Measurements from ENCODE around the gene MAPT.

MAPT gene

DNA sequence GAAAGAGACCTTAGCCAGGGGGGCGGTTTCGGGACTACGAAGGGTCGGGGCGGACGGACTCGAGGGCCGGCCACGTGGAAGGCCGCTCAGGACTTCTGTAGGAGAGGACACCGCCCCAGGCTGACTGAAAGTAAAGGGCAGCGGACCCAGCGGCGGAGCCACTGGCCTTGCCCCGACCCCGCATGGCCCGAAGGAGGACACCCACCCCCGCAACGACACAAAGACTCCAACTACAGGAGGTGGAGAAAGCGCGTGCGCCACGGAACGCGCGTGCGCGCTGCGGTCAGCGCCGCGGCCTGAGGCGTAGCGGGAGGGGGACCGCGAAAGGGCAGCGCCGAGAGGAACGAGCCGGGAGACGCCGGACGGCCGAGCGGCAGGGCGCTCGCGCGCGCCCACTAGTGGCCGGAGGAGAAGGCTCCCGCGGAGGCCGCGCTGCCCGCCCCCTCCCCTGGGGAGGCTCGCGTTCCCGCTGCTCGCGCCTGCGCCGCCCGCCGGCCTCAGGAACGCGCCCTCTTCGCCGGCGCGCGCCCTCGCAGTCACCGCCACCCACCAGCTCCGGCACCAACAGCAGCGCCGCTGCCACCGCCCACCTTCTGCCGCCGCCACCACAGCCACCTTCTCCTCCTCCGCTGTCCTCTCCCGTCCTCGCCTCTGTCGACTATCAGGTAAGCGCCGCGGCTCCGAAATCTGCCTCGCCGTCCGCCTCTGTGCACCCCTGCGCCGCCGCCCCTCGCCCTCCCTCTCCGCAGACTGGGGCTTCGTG lies at the start of gene MAPT:
TSS of gene MAPT (plus strand) at position 533 of the 763 bp plus-strand sequence. CDS start 67,784 bp downstream, outside the sequence.
- peak; percentile 89 for DNase-seq (ENCODE audit: low spot score)

DNA sequence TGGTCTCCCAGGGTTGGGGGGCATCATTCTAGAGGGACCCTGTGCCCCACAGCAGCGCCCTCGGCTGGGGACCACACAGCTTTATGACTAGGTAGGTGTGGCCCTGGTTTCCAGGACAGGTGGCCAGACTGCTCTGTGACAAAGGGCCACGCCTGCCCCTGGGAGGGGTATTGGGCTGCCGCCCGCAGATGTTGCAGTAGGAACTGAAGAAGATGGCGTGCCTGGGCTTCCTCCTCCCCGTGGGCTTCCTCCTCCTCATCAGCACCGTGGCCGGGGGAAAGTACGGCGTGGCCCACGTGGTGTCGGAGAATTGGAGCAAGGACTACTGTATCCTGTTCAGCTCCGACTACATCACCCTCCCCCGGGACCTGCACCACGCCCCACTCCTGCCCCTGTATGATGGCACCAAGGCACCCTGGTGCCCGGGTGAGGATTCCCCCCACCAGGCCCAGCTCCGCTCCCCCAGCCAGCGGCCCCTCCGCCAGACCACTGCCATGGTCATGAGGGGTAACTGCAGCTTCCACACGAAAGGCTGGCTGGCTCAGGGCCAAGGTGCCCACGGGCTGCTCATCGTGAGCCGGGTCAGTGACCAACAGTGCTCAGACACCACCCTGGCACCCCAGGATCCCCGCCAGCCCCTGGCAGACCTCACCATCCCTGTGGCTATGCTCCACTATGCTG lies 49.5 kb upstream of the MAPT start, which contains the start of gene SPPL2C:
TSS of gene SPPL2C (plus strand) at position 187 of the 681 bp plus-strand sequence. CDS start at position 213, 26 bp downstream.
- no peak for DNase-seq (ENCODE audit: low spot score)

DNA sequence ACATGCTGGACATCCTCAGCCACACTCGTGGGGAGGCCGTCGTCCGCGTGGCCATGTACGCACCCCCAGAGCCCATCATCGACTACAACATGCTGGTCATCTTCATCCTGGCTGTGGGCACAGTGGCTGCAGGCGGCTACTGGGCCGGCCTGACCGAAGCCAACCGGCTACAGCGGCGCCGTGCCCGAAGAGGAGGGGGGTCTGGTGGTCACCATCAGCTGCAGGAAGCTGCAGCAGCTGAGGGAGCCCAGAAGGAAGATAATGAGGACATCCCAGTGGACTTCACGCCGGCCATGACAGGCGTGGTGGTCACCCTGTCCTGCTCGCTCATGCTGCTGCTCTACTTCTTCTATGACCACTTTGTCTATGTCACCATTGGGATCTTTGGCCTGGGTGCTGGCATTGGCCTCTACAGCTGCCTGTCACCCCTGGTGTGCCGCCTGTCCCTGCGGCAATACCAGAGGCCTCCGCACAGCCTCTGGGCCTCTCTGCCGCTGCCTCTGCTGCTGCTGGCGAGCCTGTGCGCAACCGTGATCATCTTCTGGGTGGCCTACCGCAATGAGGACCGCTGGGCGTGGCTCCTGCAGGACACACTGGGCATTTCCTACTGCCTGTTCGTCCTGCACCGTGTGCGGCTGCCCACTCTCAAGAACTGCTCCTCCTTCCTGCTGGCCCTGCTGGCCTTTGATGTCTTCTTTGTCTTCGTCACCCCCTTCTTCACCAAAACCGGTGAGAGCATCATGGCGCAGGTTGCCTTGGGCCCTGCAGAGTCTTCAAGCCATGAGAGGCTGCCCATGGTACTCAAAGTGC lies 48.8 kb upstream of the MAPT start:
- DNase-seq (ENCODE audit: low spot score) = no peak

DNA sequence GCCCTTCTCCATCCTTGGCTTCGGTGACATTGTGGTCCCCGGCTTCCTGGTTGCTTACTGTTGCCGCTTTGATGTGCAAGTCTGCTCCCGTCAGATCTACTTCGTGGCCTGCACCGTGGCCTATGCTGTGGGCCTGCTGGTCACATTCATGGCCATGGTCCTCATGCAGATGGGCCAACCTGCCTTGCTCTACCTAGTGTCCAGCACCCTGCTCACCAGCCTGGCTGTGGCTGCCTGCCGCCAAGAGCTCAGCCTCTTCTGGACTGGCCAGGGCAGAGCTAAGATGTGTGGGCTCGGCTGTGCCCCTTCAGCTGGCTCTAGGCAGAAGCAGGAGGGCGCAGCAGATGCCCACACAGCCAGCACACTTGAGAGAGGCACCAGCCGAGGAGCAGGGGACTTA lies 48.1 kb upstream of the MAPT start:
- DNase-seq (ENCODE audit: low spot score) = no peak

DNA sequence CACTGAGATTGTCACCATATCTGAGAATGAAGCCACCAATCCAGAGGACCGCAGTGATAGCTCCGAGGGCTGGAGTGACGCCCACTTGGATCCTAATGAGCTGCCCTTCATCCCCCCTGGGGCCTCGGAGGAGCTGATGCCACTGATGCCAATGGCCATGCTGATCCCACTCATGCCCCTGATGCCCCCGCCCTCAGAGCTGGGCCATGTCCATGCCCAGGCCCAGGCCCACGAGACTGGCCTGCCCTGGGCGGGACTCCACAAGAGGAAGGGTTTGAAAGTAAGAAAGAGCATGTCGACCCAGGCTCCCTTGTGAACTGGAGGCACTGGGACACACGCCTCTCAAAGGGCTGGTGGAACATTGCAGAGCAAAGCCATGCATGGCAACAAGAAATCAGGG lies 47.7 kb upstream of the MAPT start:
- DNase-seq (ENCODE audit: low spot score) = no peak

DNA sequence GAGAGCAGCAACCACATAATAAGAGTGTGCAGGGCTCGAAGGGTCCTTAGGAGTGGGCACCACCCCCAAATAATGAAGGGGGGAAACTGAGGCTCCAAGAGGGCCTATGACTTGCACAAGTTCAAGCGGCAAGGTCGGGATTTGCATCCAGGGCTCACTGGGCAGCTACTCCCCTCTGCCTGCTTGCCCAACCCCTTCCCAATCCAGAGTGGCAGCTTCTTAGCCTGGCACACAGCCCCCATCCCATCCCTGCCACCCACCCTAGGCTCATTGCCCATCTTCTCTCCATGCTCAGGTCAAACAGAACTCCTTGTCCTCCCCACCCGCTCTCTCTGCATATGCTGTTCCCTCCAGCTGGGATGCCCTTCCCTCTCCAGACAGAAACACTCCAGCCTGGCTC lies 47.3 kb upstream of the MAPT start:
- DNase-seq (ENCODE audit: low spot score) = no peak

DNA sequence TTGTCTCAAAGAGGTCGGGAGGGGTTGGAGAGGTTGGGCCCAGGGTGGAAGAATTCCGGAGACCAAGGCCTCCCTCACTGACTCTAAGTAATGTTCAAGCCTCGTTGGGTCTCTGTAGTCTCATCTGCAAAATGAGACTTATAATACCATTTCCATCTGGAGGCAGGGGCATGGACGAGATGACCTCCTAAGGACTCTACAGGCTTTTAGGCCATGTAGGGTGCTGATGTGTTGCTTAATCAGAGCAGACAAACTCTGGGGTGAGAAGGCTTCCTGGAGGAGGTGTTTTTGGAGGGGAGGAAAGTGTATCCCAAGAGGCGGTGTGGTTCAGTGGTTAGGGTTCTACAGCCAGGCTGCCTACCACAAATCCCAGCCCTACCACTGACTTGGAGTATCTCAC lies 46.6 kb upstream of the MAPT start:
- DNase-seq (ENCODE audit: low spot score) = no peak

DNA sequence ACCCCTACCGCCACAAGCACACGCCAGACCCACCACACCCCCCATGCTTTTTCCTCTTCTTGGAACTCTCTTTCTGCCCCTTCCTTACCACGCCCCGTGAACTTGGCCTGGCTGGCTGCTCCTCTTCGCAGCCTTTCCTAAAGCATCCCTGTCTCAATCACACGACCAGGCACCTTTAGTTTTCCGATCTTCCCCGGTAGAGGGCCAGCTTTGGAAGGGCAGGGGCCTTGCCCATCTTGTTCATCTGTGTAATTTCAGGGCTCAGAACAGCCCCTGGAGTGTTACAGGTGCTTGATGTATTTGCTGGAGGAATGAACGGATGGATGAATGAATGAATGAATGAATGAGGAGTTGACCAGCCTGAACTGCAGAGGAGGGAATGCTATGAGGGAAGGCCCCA lies 45.9 kb upstream of the MAPT start:
- no peak for DNase-seq (ENCODE audit: low spot score)

DNA sequence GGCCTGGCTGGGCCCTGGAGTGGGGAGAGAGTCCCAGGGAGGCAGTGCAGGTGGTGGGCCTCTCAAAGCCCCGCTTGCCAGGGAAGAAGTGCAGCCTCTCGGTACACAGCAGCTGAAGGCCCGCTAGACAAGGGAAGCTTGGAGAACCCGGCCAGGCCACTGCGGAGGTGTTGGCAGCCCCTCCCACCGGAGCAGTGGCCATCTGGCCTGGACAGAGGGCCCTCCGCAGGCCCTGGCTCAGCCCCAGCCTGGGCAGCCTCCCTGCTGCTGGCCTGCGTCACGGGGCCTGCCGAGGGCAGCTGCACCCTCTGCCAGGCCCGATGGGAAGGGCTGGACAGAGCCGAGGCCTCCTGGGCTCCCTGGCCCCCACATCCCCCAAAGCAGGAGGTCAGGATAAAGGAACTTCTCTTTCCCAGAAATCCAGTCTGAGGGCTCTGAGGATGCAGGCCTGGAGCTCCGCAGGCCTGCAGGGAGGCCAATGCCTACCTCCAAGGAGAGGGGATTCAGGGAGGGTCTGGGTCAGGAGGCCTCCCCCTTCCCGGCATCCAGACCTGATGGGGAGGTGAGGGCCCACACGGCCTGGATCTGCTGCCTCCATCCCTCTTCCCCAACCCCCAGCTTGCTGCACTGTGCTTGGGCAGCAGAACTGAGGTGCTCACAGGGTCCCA lies 45.4 kb upstream of the MAPT start:
- DNase-seq (ENCODE audit: low spot score) = no peak

- no peak for DNase-seq (ENCODE audit: low spot score)
These were observed 44.8 kb upstream of the MAPT start for GRCh38 chr17:45849536-45849990.

DNA sequence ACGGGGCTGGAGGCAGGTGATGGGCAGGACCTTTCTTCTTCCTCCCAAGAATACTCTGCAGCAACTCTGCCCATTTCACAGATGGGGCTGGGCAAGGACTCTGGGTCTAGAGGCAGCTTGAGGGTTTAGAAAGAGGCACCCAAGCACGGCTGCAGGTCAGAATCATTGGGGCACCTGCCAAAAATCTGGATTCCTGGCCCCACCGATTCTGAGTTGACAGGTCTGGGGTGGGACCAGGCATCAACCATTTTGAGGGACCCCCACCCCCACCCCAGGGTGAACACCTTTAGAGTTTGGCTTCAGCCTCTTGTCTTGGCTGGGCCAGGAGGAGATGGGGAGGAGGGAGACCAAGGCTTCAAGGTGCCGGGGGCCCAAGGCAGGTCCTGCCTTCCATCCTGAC lies 44.3 kb upstream of the MAPT start:
- no peak for DNase-seq (ENCODE audit: low spot score)

DNA sequence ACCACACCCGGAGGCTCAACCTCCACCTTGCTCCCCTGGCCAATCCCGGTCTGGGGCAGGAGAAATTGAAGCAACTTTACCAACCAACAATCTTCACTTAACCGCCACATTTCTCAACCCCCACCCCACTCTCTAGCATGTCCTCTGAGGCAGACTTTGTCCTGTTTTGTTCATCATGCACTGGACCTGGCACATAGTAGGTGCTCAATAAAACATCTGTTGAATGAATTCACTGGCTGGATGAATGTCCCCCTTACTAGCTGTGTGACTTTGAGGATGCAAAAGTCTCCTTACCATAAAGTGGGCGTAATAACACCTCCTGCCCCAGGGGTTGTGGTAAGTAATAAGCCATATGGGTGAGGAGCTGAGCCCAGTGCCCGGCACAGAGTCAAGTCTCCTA lies 43.9 kb upstream of the MAPT start:
- no peak for DNase-seq (ENCODE audit: low spot score)

DNA sequence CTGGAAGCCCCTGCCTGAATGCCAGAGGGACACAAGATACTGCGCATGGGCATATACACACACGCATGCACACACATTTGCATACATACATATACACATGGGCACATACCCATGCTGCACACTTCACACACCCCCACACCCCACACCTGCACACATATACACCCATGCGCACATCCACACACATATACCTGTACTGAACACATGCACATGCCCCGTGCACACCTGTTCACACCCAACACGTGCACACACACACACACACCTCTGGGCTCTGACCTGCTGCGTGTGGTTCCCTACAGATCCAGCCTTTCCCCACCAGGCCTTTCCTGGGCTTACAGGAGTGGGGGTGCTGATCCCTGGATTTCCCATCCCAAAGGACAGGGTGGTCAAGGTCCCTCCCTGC lies 43.3 kb upstream of the MAPT start:
- no peak for DNase-seq (ENCODE audit: low spot score)

DNA sequence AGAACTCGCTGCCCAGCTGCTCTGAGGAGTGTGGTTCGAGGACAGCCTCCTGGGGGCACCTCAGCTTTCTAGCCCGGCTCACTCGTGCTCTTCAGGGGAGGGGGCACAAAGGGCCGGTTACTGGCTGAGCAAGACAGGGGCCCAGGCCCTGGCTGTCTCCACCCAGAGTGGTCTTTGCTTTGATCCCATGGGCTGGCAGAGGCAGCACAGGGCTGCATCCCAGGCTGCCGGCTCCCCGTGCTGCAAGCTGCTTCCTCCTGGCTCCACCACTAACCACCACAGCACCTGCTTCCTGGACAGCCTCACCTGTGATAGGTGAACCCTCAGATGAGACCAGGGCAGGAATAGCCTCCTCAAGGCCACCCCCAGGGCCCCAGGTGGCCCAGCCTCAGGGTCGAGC lies 42.9 kb upstream of the MAPT start:
- DNase-seq (ENCODE audit: low spot score) = no peak

GRCh38 chr17:45851873-45852272 lies 42.5 kb upstream of the MAPT start:
- DNase-seq (ENCODE audit: low spot score) = no peak

DNA sequence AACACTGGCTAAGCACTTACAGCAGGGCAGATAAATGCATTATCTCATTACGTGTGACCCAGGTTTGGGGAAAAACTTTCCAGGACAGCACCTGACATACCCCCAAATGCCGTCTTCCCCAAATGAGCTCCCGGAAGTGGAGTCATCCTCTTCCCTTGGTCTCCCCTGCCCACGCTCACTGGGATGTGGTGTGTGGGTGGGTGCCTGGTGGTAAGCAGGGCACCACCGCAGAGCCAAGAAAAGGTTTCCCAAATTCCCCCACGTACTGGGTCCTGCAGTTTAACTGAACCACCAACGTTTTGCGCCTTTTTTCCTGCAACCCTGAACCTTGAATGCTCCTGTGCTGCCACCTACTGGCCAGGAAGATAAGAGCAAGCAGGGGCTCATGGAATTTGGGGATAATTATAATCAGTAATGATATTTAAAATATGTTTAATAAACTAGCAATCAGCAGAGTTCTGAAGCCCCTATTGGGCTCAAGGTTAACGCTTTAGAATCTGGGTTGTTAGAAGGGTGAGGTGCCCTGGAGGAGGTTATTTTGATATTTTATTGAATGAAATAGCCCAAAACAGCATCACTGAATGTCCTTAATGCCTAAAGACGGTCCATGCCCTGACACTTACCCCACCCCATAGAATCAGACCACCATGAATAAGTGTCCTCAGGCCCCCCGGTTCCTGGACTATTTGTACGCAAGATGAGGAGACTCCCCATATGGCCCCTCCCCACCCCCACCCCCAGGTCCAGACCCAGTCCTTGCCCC lies 41.6 kb upstream of the MAPT start:
- DNase-seq (ENCODE audit: low spot score) = peak; percentile 64

DNA sequence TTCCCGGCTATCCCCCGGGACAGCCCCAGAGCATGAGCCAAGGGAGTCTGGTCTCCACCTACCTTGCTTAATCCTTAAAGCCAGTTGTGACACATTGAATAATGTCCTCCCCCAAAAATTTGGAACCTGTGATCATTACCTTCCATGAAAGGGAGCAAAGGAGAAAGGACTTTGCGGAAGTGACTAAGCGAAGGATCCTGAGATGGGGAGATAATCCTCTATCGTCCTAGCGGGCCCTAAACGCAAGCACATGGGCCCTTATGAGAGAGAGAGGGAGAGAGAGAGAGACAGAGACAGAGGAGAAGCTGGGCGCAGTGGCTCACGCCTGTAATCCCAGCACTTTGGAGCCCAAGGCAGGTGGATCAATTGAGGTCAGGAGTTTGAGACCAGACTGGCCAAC lies 40.1 kb upstream of the MAPT start:
- DNase-seq (ENCODE audit: low spot score) = no peak

- DNase-seq (ENCODE audit: low spot score) = no peak
These were observed 38.5 kb upstream of the MAPT start for GRCh38 chr17:45855691-45856336.

DNA sequence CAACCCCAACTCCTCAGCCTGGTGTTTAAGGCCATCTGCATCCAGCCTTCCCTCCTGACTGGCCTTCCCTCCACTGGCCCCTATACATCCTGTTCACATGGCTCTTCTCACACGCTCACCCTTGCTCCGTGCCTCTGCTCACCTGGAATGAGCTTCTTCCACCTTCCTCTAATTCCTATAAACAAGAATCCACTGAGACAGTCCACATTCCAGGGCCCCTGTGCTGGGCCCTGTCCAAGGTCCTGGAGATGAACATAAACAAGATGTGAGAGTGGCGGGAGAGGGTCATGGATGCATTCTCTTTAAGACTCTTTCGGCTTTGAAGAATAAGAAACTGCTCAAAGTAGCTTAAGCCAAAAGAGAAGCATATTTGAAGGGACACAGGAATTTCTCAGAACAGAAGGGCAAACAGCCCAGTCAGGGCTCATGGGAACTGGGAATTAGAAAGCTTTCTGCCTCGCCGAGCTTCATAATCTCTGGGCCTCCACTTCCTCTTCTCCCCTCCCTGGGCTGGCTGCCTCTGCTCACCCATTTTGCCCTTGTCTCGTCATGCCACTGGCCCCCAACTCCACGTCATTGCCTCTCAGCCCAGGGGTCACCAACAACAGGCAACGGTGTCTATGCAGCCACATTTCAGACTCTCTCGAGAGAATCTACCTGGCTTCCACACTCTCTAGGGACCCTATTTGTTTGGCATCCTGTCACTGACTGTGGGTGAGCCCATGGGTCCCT lies 36.2 kb upstream of the MAPT start:
- peak; percentile 17 for DNase-seq (ENCODE audit: low spot score)

DNA sequence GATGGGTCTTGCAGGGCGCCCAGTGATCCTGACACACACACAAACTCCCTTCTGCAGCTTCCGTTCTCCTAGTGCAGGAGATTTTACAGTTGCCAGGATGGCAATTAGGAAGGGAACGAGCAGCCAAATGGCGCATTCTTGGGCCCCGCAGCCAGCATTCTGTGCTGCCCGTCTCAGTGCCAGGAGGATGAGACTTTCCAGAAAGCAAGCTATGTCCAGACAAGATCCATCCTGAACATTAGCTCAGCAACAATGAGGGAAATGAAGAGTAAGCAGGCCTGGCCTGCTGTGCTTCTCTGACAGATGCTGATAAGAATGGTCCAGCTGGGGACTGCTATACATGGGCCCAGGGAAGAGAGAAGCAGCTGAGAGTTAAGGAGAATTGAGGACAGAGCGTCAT lies 33.2 kb upstream of the MAPT start:
- no peak for DNase-seq (ENCODE audit: low spot score)

Measured in kidney capillary endothelial cell (primary cell).